Liver (tissue), 9 donors: Measurements from ENCODE around the gene TPPP. TPM values are rescaled to one million over a fixed set of nuclear protein-coding genes. Genes with fewer than 3 reads are reported as not detected.

Experiments used
- DNase-seq: peaks from one replicate; pipeline ENCODE4 v3.0.0-alpha.2; 2017; ENCODE audit warnings: low spot score
- H3K27ac ChIP-seq, 2 donors: one replicate each; pipeline ENCODE4 v1.7.0; 2013; ENCODE audit warnings: inconsistent platforms in 2 of 2, low read length in 2 of 2, control low read depth in 1 of 2, low read depth in 1 of 2, mild to moderate bottlenecking in 1 of 2
- H3K27me3 ChIP-seq, 4 donors: one replicate each; pipeline versions ENCODE4 v1.6.1 to v1.7.0; 2013; ENCODE audit warnings: low read length in 3 of 4, inconsistent platforms in 1 of 4, mild to moderate bottlenecking in 1 of 4, moderate library complexity in 1 of 4; ENCODE audit not compliant: control insufficient read depth in 4 of 4, insufficient read depth in 4 of 4
- H3K36me3 ChIP-seq, 4 donors: one replicate each; pipeline versions ENCODE4 v1.6.1 to v1.7.0; 2013; ENCODE audit warnings: low read length in 3 of 4, mild to moderate bottlenecking in 3 of 4, low read depth in 1 of 4, moderate library complexity in 1 of 4; ENCODE audit not compliant: control insufficient read depth in 4 of 4, insufficient read depth in 3 of 4
- H3K4me1 ChIP-seq, 4 donors: one replicate each; pipeline versions ENCODE4 v1.6.1 to v1.7.0; 2013; ENCODE audit warnings: low read length in 3 of 4, mild to moderate bottlenecking in 3 of 4, moderate library complexity in 1 of 4; ENCODE audit not compliant: control insufficient read depth in 4 of 4, insufficient read depth in 4 of 4
- H3K4me3 ChIP-seq, 3 donors: one replicate each; pipeline versions ENCODE4 v1.6.1 to v1.7.0; 2013; ENCODE audit warnings: low read length in 3 of 3, control low read depth in 1 of 3, low read depth in 1 of 3, mild to moderate bottlenecking in 1 of 3
- H3K9ac ChIP-seq, 2 donors: one replicate each; pipeline ENCODE4 v1.7.0; 2013; ENCODE audit warnings: low read length in 2 of 2, mild to moderate bottlenecking in 2 of 2, moderate library complexity in 2 of 2, control low read depth in 1 of 2, low read depth in 1 of 2
- H3K9me3 ChIP-seq, 4 donors: one replicate each; pipeline versions ENCODE4 v1.6.1 to v1.7.0; 2013; ENCODE audit warnings: low read length in 3 of 4; ENCODE audit not compliant: control insufficient read depth in 4 of 4
- EGR1 ChIP-seq, 2 donors: IDR thresholded peaks; 2 replicates each; pipeline ENCODE4 v1.6.1; 2016 to 2018; ENCODE audit warnings: antibody characterized with exemption in 2 of 2, low read depth in 2 of 2
- FOXA1 ChIP-seq: IDR thresholded peaks from 2 replicates; pipeline ENCODE4 v1.6.1; 2016; ENCODE audit warnings: antibody characterized with exemption
- FOXA2 ChIP-seq: IDR thresholded peaks from 2 replicates; pipeline ENCODE4 v1.6.1; 2016; ENCODE audit warnings: antibody characterized with exemption
- GABPA ChIP-seq, 2 donors: IDR thresholded peaks in 1 of 2; conservative IDR thresholded peaks in 1 of 2; 2 replicates each; pipeline ENCODE4 v1.6.1; 2016; ENCODE audit warnings: antibody characterized with exemption in 2 of 2, mild to moderate bottlenecking in 1 of 2, moderate library complexity in 1 of 2
- HNF4G ChIP-seq: IDR thresholded peaks from 2 replicates; pipeline ENCODE4 v1.6.1; 2016; ENCODE audit warnings: antibody characterized with exemption
- JUND ChIP-seq, 2 donors: IDR thresholded peaks; 2 replicates each; pipeline ENCODE4 v1.6.1; 2016; ENCODE audit warnings: antibody characterized with exemption in 2 of 2
- MAX ChIP-seq: IDR thresholded peaks from 2 replicates; pipeline ENCODE4 v1.6.1; 2016; ENCODE audit warnings: antibody characterized with exemption
- RAD21 ChIP-seq, 2 donors: IDR thresholded peaks; 2 replicates each; pipeline ENCODE4 v1.6.1; 2016; ENCODE audit warnings: antibody characterized with exemption in 2 of 2, mild to moderate bottlenecking in 2 of 2
- REST ChIP-seq: IDR thresholded peaks from 2 replicates; pipeline ENCODE4 v1.6.1; 2016; ENCODE audit warnings: antibody characterized with exemption, mild to moderate bottlenecking
- RXRA ChIP-seq, 2 donors: IDR thresholded peaks; 2 replicates each; pipeline ENCODE4 v1.6.1; 2017 to 2018; ENCODE audit warnings: antibody characterized with exemption in 2 of 2, mild to moderate bottlenecking in 1 of 2
- SP1 ChIP-seq: IDR thresholded peaks from 2 replicates; pipeline ENCODE4 v1.6.1; 2018; ENCODE audit warnings: antibody characterized with exemption, mild to moderate bottlenecking
- TAF1 ChIP-seq: conservative IDR thresholded peaks from 2 replicates; pipeline ENCODE4 v1.6.1; 2016; ENCODE audit warnings: antibody characterized with exemption, mild to moderate bottlenecking
- ZBTB33 ChIP-seq: IDR thresholded peaks from 2 replicates; pipeline ENCODE4 v1.6.1; 2016; ENCODE audit warnings: antibody characterized with exemption
- WGBS: extraction: QIAGEN DNeasy Blood & Tissue Kit; methylation state at CpG from one replicate; pipeline ENCODE4 v1.1.7; 2013; 5-methylcytosine and 5-hydroxymethylcytosine counted together
- polyA plus RNA-seq, 2 donors: library from polyadenylated mRNA; stranded (reverse) in 1 of 2; unstranded in 1 of 2; fragments of 200-250 nt in 1 of 2; fragments of >200 nt in 1 of 2; fragmentation: Nextera tagmentation in 1 of 2; extraction: Ambion mirVana in 1 of 2; gene quantifications; one replicate each; pipeline versions ENCODE4 v1.2.1 to v1.2.3, GENCODE V29; 2013 to 2015
- total RNA-seq, 2 donors: library from RNA; depleted of rRNA; stranded (reverse); fragments of >200 nt; gene quantifications; one replicate each; pipeline ENCODE4 v1.2.3, GENCODE V29; 2014
- donor health status: healthy.
- donor health status: healthy.
- donor health status: healthy.
- donor health status: healthy.
- donor health status: healthy.

TPPP gene
- total and polyA plus RNA-seq, 4 donors: 0.61 to 2.1 (median 0.80) TPM

- TF ChIP-seq HNF4G (no peak), FOXA2 (no peak), TAF1 (no peak), RXRA (IDR thresholded peaks at IDR 0.05) (no peak), FOXA1 (no peak), SP1 (no peak), ZBTB33 (no peak), GABPA (IDR thresholded peaks at IDR 0.05 in 1 of 2, conservative IDR thresholded peaks at IDR 0.05 in 1 of 2) (no peak)
- no peaks in the 10 kb centered on the region for H3K27me3 ChIP-seq
- H3K4me3 ChIP-seq: no peak overlapping the region
- no peaks in the 10 kb centered on the region for H3K9me3 ChIP-seq
- H3K27ac ChIP-seq: no peak overlapping the region
- DNase-seq: no peak
- 98% methylated on average over 11 of the region's 11 CpGs for WGBS
- H3K36me3 ChIP-seq: peaks cover 5 to 9% (median 7%) of the 10 kb centered on the region in 4 donors
- peaks cover 0 to 19% (median 9%) of the 10 kb centered on the region in 4 donors for H3K4me1 ChIP-seq
- no peak overlapping the region for H3K9ac ChIP-seq
Measured at GRCh38 chr5:660491-661030, 32.6 kb downstream of the TPPP start.

- Histone ChIP-seq H3K9ac (no peak overlapping the region), H3K4me3 (no peak overlapping the region), H3K27ac (no peak overlapping the region), H3K36me3 (peaks cover 5 to 9% (median 7%) of the 10 kb centered on the region in 4 donors), H3K4me1 (peaks cover 0 to 16% (median 5%) of the 10 kb centered on the region in 4 donors), H3K27me3 (no peaks in the 10 kb centered on the region), H3K9me3 (no peaks in the 10 kb centered on the region)
- no peak for DNase-seq
- TF ChIP-seq FOXA1 (no peak), REST (no peak), GABPA (IDR thresholded peaks at IDR 0.05 in 1 of 2, conservative IDR thresholded peaks at IDR 0.05 in 1 of 2) (no peak), RXRA (IDR thresholded peaks at IDR 0.05) (no peak), ZBTB33 (no peak), JUND (IDR thresholded peaks at IDR 0.05) (no peak), HNF4G (no peak), RAD21 (IDR thresholded peaks at IDR 0.05) (no peak), FOXA2 (no peak), MAX (no peak), EGR1 (IDR thresholded peaks at IDR 0.05; ENCODE audit: low read depth in 2 of 2) (no peak)
- 97% methylated on average over 16 of the region's 16 CpGs for WGBS
Measured at GRCh38 chr5:659496-660263, 33.5 kb downstream of the TPPP start.
